ENCODE results near the gene LAMC2.

The LAMC2 gene

GRCh38 chr1:183173828-183174227, 12.2 kb upstream of the LAMC2 start:
- no peak for DNase-seq (ENCODE audit: low spot score)

DNA sequence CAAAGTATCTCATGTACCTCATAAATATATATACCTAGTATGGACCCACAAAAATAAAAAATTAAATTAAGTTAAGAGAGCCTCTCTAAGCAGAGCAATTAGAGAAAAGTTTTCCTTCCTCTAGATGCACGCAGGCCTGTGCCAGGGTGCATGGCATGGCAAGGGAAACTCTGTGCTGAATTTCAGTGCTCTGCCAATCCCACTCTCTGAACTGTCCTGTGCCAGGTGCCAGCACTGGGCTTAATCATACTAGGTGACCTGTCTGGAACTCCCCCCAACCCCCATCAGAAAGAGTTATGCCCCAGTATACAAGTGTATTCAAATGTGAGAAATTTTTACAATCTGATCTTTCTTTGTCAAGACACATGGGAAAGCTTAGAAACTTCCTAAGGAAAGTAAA, 10.4 kb upstream of the LAMC2 start:
- DNase-seq (ENCODE audit: low spot score): no peak

- no peak for DNase-seq (ENCODE audit: low spot score)
These were observed 7.5 kb upstream of the LAMC2 start for GRCh38 chr1:183178545-183178944.

- DNase-seq (ENCODE audit: low spot score): no peak
These were observed 7.0 kb upstream of the LAMC2 start for GRCh38 chr1:183179033-183179432.

DNA sequence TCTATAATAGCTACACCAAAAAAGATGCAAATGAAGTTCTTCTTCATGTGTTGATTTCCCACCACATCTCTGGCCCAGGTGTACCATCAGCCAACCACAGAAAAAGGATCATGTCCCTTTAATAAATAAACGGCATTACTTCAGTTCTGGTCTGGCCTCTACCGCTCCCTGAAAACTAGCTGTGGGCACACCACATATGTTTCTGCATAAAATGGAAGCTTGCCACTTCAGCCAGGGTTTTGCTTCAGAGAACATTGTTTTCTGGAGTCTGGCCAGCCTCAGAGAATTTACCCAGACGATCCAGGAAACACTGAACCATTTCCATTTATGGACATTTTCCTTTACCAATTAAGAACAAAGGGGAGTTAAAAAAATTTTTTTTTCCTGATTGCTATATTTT, 5.8 kb upstream of the LAMC2 start:
- peak; percentile 81 for DNase-seq (ENCODE audit: low spot score)

- peak; percentile 74 for DNase-seq (ENCODE audit: low spot score)
These were observed 5.4 kb upstream of the LAMC2 start for GRCh38 chr1:183180634-183181056.

DNA sequence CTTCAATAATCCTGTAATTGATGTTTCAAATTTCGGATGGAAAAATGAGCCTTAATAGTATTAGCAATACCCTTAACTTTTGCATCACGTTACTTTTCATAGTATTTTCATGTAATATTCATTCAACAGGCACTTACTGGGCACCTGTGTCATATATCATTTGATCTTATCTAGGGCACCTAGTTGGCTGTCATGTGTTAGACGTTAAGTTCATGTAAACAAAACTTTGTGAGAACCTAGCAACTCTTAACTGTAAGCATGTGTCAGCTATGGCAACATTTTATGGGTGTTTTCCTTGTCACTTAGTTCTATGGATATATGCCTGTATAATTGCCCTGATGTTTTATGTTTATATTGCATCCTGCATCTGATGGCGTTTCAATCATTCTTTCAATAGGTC, 777 bp downstream of the LAMC2 start:
- DNase-seq (ENCODE audit: low spot score): no peak

DNA sequence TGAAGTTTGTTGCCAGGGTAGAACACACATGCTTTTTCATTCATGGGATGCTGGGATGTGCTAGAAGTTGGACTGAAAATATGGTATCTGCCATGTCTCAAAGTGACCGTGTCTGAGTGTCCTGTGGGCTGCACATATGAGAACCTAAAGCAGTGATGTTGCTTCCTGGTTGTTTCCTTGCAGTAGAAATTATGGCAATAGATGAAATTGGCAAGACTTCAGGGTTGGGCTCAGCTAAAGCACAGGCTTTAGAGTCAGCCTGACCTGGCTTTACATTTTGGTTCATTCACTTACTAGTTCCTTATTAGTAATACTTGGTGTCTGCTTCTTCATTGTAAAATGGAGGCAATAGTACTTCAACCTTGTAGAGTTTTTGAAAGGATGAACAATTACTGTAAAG, 2.2 kb downstream of the LAMC2 start:
- DNase-seq (ENCODE audit: low spot score): no peak

GRCh38 chr1:183191833-183192232, 5.8 kb downstream of the LAMC2 start:
- DNase-seq (ENCODE audit: low spot score): peak; percentile 68

GRCh38 chr1:183193963-183194525, 8.0 kb downstream of the LAMC2 start:
- DNase-seq (ENCODE audit: low spot score): no peak

- DNase-seq (ENCODE audit: low spot score): no peak
These were observed 8.6 kb downstream of the LAMC2 start for GRCh38 chr1:183194527-183195141.

DNA sequence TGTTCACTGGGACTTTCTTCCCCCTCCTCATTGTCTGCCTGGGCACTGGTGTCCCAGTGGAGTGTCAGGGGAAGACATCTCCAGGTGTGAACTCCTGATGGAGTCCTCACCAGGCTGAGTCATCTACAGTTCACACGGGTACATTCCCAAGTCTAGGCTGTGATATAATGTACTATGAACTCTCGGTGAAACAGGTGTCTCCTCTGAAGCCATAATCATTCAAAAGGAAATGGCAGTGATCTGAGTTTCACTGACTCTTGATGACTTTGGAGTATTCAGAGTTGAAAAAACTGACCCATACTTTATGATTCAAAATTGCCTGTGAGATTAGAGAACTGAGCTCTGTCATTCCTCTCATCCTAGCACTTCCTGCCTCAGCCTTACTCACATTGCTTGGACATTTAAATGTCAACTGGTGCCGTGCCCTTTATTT, 9.1 kb downstream of the LAMC2 start:
- peak; percentile 29 for DNase-seq (ENCODE audit: low spot score)

- no peak for DNase-seq (ENCODE audit: low spot score)
These were observed 11.7 kb downstream of the LAMC2 start for GRCh38 chr1:183197762-183198161.

DNA sequence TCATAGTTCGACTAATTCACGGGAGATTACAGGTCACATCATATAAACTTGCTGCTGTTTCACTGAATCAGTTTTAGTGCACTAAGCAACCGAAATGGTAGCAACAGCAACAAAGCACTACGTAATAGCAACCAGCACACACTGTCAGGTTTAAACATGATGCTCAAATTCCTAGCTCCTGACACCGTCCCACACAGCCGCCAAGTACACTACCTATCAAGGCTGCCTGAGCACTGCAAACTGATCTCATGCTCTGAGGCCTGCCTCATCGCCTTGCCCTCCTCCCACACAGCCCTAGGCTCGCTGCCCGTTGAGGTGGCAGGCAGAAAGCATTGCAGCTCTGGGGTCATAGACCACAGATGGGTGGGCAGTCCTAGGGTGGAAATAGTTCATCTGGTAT, 12.4 kb downstream of the LAMC2 start:
- no peak for DNase-seq (ENCODE audit: low spot score)

GRCh38 chr1:183199304-183199703, 13.2 kb downstream of the LAMC2 start:
- DNase-seq (ENCODE audit: low spot score): no peak

GRCh38 chr1:183200451-183200850, 14.4 kb downstream of the LAMC2 start:
- no peak for DNase-seq (ENCODE audit: low spot score)

DNA sequence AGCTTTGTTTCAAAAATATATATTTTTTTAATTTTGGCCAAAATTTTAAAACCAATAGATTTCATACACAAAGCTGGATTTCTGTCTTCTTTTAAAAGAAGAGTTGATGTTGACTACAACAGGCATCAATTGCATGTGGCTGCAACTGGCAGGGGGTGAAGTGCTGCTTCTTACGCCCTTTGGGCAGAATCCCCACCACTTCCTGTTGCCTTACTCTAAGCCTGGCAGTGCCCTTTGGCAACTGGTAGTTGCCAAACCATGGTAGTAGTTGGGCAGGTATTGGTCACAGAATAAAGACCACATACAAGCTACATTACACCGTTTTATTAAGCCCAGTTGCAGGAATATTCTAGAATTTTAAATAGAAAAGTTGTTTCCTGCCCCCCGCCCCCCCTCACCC, 17.0 kb downstream of the LAMC2 start:
- no peak for DNase-seq (ENCODE audit: low spot score)

- peak; percentile 58 for DNase-seq (ENCODE audit: low spot score)
These were observed 19.2 kb downstream of the LAMC2 start for GRCh38 chr1:183205196-183205781.

GRCh38 chr1:183206538-183207122, 20.6 kb downstream of the LAMC2 start:
- DNase-seq (ENCODE audit: low spot score): no peak

DNA sequence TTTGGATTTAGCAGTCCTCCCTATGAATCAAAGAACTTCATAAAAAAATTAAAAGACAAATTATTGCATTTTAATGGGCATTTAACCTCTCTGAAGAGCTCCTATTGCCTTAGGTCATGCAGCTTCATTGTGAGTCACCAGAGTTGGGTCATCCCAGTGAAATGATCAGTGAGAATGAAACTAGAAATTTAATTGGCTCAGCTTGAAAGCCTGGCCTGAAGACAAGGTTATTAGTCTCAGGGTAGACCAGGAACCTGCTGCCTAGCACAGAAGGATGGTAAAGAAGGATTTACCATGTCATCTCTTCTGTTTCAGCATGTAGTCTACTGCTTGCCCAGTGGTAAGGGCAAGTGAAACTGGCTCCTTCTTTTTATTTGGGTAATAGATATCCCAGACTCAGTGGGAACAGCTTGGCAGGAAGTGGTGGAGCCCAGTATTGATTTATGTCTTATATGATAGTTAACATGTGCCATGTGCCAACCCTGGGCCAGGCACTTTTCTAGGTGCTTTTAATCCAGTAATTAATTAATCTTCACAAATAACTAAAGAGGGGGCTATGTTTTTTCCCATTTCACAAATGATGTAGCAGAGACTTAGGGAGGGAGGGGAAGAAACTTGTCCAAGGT, 23.6 kb downstream of the LAMC2 start:
- peak; percentile 88 for DNase-seq (ENCODE audit: low spot score)

- DNase-seq (ENCODE audit: low spot score): no peak
These were observed 24.6 kb downstream of the LAMC2 start for GRCh38 chr1:183210681-183211080.

GRCh38 chr1:183212870-183213269, 26.8 kb downstream of the LAMC2 start:
- DNase-seq (ENCODE audit: low spot score): no peak
